ENCODE data around the gene MAPK8.

The MAPK8 gene

GRCh38 chr10:48406204-48406603 is 99.7 kb downstream of the MAPK8 start:
- H3K9ac ChIP-seq: no peak overlapping the region
- H3K27me3 ChIP-seq: no peaks in the 10 kb centered on the region
- H4K20me1 ChIP-seq: peaks cover 0 to 10% (median 0%) of the 10 kb centered on the region in 11 experiments; a peak in 3 of 22 replicates
- no peak overlapping the region for H3K4me3 ChIP-seq
- peaks cover 0 to 16% (median 6%) of the 10 kb centered on the region in 10 experiments; a peak in 11 of 20 replicates for H3K4me1 ChIP-seq
- no peak for TF ChIP-seq Cebpa-rat (IDR thresholded peaks at IDR 0.05)
- H3K4me2 ChIP-seq: peak overlapping the region in 6 of 11 experiments; percentile 6 to 54 (median 34); a peak in 10 of 22 replicates
- H3K9me3 ChIP-seq (replicated peaks in 1 of 11): peaks cover 0 to 6% (median 0%) of the 10 kb centered on the region in 11 experiments; a peak in 2 of 22 replicates
- peaks cover 29 to 81% (median 47%) of the 10 kb centered on the region in 11 experiments for H3K36me3 ChIP-seq
- no peak overlapping the region for H3K27ac ChIP-seq

- Histone ChIP-seq H3K9ac (no peak overlapping the region), H3K27ac (no peak overlapping the region), H3K4me2 (peak overlapping the region in 3 of 11 experiments; percentile 28 to 54 (median 38); a peak in 5 of 22 replicates), H4K20me1 (peaks cover 0 to 5% (median 0%) of the 10 kb centered on the region in 11 experiments; a peak in 2 of 22 replicates), H3K27me3 (no peaks in the 10 kb centered on the region), H3K9me3 (replicated peaks in 1 of 11) (peaks cover 0 to 6% (median 0%) of the 10 kb centered on the region in 11 experiments; a peak in 2 of 22 replicates), H3K4me1 (peaks cover 0 to 16% (median 6%) of the 10 kb centered on the region in 10 experiments; a peak in 11 of 20 replicates), H3K36me3 (peaks cover 33 to 84% (median 49%) of the 10 kb centered on the region in 11 experiments), H3K4me3 (no peak overlapping the region)
- TF ChIP-seq Cebpa-rat (IDR thresholded peaks at IDR 0.05): no peak
Measured at GRCh38 chr10:48406658-48407057, 100.2 kb downstream of the MAPK8 start.

DNA sequence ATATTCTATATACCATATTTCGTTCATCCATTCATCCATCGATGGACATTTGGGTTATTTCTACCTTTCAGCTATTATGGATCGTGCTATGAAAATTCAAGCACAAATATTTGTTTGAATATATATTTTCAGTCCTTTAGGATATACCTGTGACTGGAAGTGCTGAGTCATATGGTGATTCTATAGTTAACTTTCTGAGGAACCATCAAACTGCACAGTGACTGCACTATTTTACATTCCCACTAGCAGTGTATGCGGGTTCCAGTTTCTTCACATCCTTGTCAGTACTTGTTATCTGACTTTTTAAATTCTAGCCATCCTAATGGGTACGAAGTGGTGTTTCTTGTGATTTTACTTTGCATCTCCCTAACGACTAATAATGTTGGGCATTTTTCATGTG is 104.0 kb downstream of the MAPK8 start:
- peaks cover 13 to 21% (median 15%) of the 10 kb centered on the region in 11 experiments for H3K9me3 ChIP-seq (replicated peaks in 1 of 11)
- H3K27ac ChIP-seq: no peak overlapping the region
- peaks cover 41 to 90% (median 72%) of the 10 kb centered on the region in 11 experiments for H3K36me3 ChIP-seq
- no peak overlapping the region for H3K4me2 ChIP-seq
- TF ChIP-seq Cebpa-rat (IDR thresholded peaks at IDR 0.05): no peak
- H3K27me3 ChIP-seq: no peaks in the 10 kb centered on the region
- peaks cover 0 to 16% (median 6%) of the 10 kb centered on the region in 10 experiments; a peak in 11 of 20 replicates for H3K4me1 ChIP-seq
- no peak overlapping the region for H3K9ac ChIP-seq
- H3K4me3 ChIP-seq: no peak overlapping the region
- no peaks in the 10 kb centered on the region for H4K20me1 ChIP-seq

GRCh38 chr10:48411510-48411909 is 105.0 kb downstream of the MAPK8 start:
- no peak overlapping the region for H3K9ac ChIP-seq
- TF ChIP-seq Cebpa-rat (IDR thresholded peaks at IDR 0.05): no peak
- H3K4me2 ChIP-seq: no peak overlapping the region
- no peak overlapping the region for H3K27ac ChIP-seq
- peaks cover 48 to 88% (median 68%) of the 10 kb centered on the region in 11 experiments for H3K36me3 ChIP-seq
- 0 out of 22 replicates have a peak, but pooled peaks cover 0 to 4% (median 0%) of the 10 kb centered on the region in 11 experiments for H4K20me1 ChIP-seq
- H3K27me3 ChIP-seq: no peaks in the 10 kb centered on the region
- H3K4me3 ChIP-seq: no peak overlapping the region
- peaks cover 0 to 6% (median 0%) of the 10 kb centered on the region in 10 experiments; a peak in 6 of 20 replicates for H3K4me1 ChIP-seq
- peaks cover 13 to 21% (median 15%) of the 10 kb centered on the region in 11 experiments for H3K9me3 ChIP-seq (replicated peaks in 1 of 11)

- no peaks in the 10 kb centered on the region for H3K27me3 ChIP-seq
- 0 out of 22 replicates have a peak, but pooled peaks cover 0 to 4% (median 0%) of the 10 kb centered on the region in 11 experiments for H4K20me1 ChIP-seq
- H3K36me3 ChIP-seq: peaks cover 48 to 88% (median 66%) of the 10 kb centered on the region in 11 experiments
- H3K9ac ChIP-seq: no peak overlapping the region
- H3K4me2 ChIP-seq: no peak overlapping the region
- H3K4me1 ChIP-seq: peaks cover 0 to under 1% (median 0%) of the 10 kb centered on the region in 10 experiments; a peak in 1 of 20 replicates
- peaks cover 13 to 21% (median 15%) of the 10 kb centered on the region in 11 experiments for H3K9me3 ChIP-seq (replicated peaks in 1 of 11)
- TF ChIP-seq Cebpa-rat (IDR thresholded peaks at IDR 0.05): no peak
- H3K4me3 ChIP-seq: no peak overlapping the region
- H3K27ac ChIP-seq: no peak overlapping the region
Measured at GRCh38 chr10:48412081-48412480, 105.6 kb downstream of the MAPK8 start.

DNA sequence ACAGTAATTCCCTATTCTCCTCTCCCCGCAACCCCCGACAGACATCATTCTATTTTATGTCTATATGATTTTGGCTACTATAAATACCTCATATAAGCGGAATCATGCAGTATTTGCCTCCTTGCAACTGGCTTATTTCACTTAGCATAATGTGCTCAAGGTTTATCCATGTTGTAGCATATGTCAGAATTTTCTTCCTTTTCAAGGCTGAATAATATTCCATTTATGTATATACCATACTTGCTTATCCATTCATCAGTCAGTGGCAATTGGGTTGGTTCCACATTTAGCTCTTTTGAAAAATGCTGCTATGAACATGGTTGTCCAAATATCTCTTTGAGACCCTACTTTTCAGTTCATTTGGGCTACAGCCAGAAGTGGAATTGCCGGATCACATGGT is 106.5 kb downstream of the MAPK8 start:
- 0 out of 22 replicates have a peak, but pooled peaks cover 0 to 4% (median 0%) of the 10 kb centered on the region in 11 experiments for H4K20me1 ChIP-seq
- peaks cover 13 to 21% (median 15%) of the 10 kb centered on the region in 11 experiments for H3K9me3 ChIP-seq (replicated peaks in 1 of 11)
- peaks cover 48 to 82% (median 66%) of the 10 kb centered on the region in 11 experiments for H3K36me3 ChIP-seq
- H3K4me2 ChIP-seq: no peak overlapping the region
- TF ChIP-seq Cebpa-rat (IDR thresholded peaks at IDR 0.05): no peak
- H3K9ac ChIP-seq: no peak overlapping the region
- no peak overlapping the region for H3K27ac ChIP-seq
- peaks cover 0 to 2% (median 0%) of the 10 kb centered on the region in 10 experiments; a peak in 4 of 20 replicates for H3K4me1 ChIP-seq
- no peaks in the 10 kb centered on the region for H3K27me3 ChIP-seq
- no peak overlapping the region for H3K4me3 ChIP-seq

GRCh38 chr10:48414160-48414559 is 107.7 kb downstream of the MAPK8 start:
- Histone ChIP-seq H4K20me1 (0 out of 22 replicates have a peak, but pooled peaks cover 0 to 4% (median 0%) of the 10 kb centered on the region in 11 experiments), H3K27me3 (no peaks in the 10 kb centered on the region), H3K9me3 (replicated peaks in 1 of 11) (peaks cover 13 to 21% (median 15%) of the 10 kb centered on the region in 11 experiments), H3K27ac (no peak overlapping the region), H3K9ac (no peak overlapping the region), H3K4me2 (no peak overlapping the region), H3K4me3 (no peak overlapping the region), H3K4me1 (peaks cover 0 to 13% (median 0%) of the 10 kb centered on the region in 10 experiments; a peak in 7 of 20 replicates), H3K36me3 (peaks cover 42 to 71% (median 54%) of the 10 kb centered on the region in 11 experiments)
- TF ChIP-seq Cebpa-rat (IDR thresholded peaks at IDR 0.05): no peak

- H3K27me3 ChIP-seq: no peaks in the 10 kb centered on the region
- H3K4me2 ChIP-seq: no peak overlapping the region
- TF ChIP-seq Cebpa-rat (IDR thresholded peaks at IDR 0.05): no peak
- H3K9me3 ChIP-seq (replicated peaks in 1 of 11): peaks cover 13 to 21% (median 15%) of the 10 kb centered on the region in 11 experiments
- no peak overlapping the region for H3K4me3 ChIP-seq
- H3K27ac ChIP-seq: no peak overlapping the region
- 0 out of 22 replicates have a peak, but pooled peaks cover 0 to 4% (median 0%) of the 10 kb centered on the region in 11 experiments for H4K20me1 ChIP-seq
- H3K36me3 ChIP-seq: peaks cover 41 to 71% (median 50%) of the 10 kb centered on the region in 11 experiments
- peaks cover 0 to 13% (median 0%) of the 10 kb centered on the region in 10 experiments; a peak in 7 of 20 replicates for H3K4me1 ChIP-seq
- no peak overlapping the region for H3K9ac ChIP-seq
Measured at GRCh38 chr10:48414778-48415177, 108.3 kb downstream of the MAPK8 start.

DNA sequence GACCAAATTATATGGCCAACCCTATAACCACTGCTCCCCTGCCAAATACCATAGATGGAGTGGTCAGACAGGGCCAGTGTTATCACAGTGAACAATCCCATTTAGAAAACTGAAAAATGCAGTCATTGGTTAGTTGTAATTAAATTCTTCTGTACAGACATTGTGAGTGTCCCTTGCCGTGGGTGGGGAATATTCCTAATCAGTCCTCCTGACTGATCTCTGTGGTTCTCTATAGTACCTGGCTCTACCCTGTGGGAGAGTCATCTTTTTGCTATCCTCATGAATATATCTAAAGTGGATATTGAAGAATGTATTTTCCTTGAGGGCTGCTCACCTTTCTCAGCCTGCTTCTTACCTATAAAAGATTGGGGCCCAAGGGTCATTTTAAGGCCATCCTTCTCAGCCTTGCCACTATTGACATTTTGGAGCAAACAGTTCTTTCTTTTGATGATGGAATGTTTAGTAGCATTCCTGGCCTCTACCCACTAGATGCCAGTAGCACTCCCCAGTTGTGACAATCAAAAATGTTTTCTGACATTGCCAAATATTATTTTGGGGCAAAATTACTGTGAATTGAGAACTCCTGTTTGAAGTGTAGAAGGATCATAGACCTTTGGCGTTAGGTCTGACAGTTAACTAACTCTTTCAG is 110.2 kb downstream of the MAPK8 start:
- peaks cover 28 to 69% (median 43%) of the 10 kb centered on the region in 11 experiments for H3K36me3 ChIP-seq

More for the DNA sequence above, 110.2 kb downstream of the MAPK8 start:
- H3K9ac ChIP-seq: no peak overlapping the region
- H4K20me1 ChIP-seq: 0 out of 22 replicates have a peak, but pooled peaks cover 0 to 4% (median 0%) of the 10 kb centered on the region in 11 experiments
- H3K4me3 ChIP-seq: no peak overlapping the region
- peaks cover 0 to 13% (median 0%) of the 10 kb centered on the region in 10 experiments; a peak in 7 of 20 replicates for H3K4me1 ChIP-seq
- TF ChIP-seq Cebpa-rat (IDR thresholded peaks at IDR 0.05): no peak
- H3K9me3 ChIP-seq (replicated peaks in 1 of 11): peaks cover 13 to 17% (median 15%) of the 10 kb centered on the region in 11 experiments
- no peaks in the 10 kb centered on the region for H3K27me3 ChIP-seq
- no peak overlapping the region for H3K27ac ChIP-seq
- no peak overlapping the region for H3K4me2 ChIP-seq
